GM12878 (cell line): Measurements from ENCODE around the gene DIP2A. TPM values are rescaled to one million over a fixed set of nuclear protein-coding genes. Genes with fewer than 3 reads are reported as not detected.

Experiments used
- ATAC-seq: fragments of 200-7000 bp; cut with Tn5 transposase; 3 replicates; pipeline ENCODE4 v1.9.1; 2020; ENCODE audit warnings: mild to moderate bottlenecking, moderate library complexity
- BruUV-seq: library from RNA; stranded (reverse); fragments of 400-500 nt; replicated peaks from 2 replicates; lab custom pipeline; 2021; lab: Mats Ljungman, UMichigan
- CTCF ChIA-PET: fragments of 300-600 bp; sonication (Branson Sonifier 250); formaldehyde crosslinking; extraction: SDS; loops from one replicate; lab custom pipeline; 2021; ENCODE audit warnings: inconsistent platforms; lab: Yijun Ruan, JAX
- POLR2A ChIA-PET: fragments of 350-600 bp; formaldehyde crosslinking; extraction: SDS; loops from one replicate; lab custom pipeline; 2021; ENCODE audit warnings: inconsistent platforms; lab: Charles Lee
- RAD21 ChIA-PET: fragments of 300-600 bp; sonication (Branson Sonifier 250); formaldehyde crosslinking; loops from one replicate; lab custom pipeline; 2023; ENCODE audit warnings: antibody characterized with exemption; ENCODE audit not compliant: unreplicated experiment; lab: Charles Lee
- SMC1A ChIA-PET: fragments of 300-600 bp; sonication (Branson Sonifier 250); formaldehyde crosslinking; loops from one replicate; lab custom pipeline; 2023; ENCODE audit not compliant: unreplicated experiment, uncharacterized antibody; lab: Charles Lee
- DNase-seq: peaks from one replicate; pipeline ENCODE4 v3.0.0-alpha.2; 2011; ENCODE audit warnings: low read depth, low spot score
- FAIRE-seq: peaks from 3 replicates; lab custom pipeline; 2011; peaks lifted over from hg19 to GRCh38; lab: Jason Lieb, UNC
- H2AFZ ChIP-seq: 2 replicates; pipeline ENCODE4 v1.6.0; 2011; ENCODE audit warnings: low read depth, low read length, control low read depth; ENCODE audit not compliant: control insufficient read depth
- H3K27ac ChIP-seq: 2 replicates; pipeline ENCODE4 v1.5.1; 2011; ENCODE audit warnings: control low read depth; ENCODE audit not compliant: control insufficient read depth, insufficient read depth
- H3K27me3 ChIP-seq, 2 experiments: replicated peaks in 1 of 2; 2 replicates each; pipeline versions ENCODE4 v1.6.0 to v1.6.1; 2011; ENCODE audit warnings: low read length in 1 of 2; ENCODE audit not compliant: control insufficient read depth in 2 of 2, insufficient read depth in 2 of 2
- H3K36me3 ChIP-seq, 2 experiments: 2 replicates each; pipeline ENCODE4 v1.5.1; 2011; ENCODE audit warnings: low read length in 1 of 2; ENCODE audit not compliant: control insufficient read depth in 2 of 2, insufficient read depth in 2 of 2
- H3K4me1 ChIP-seq: 2 replicates; pipeline ENCODE4 v1.6.1; 2011; ENCODE audit warnings: mild to moderate bottlenecking, low read length, moderate library complexity, mixed read lengths; ENCODE audit not compliant: control insufficient read depth, insufficient read depth
- H3K4me2 ChIP-seq: 2 replicates; pipeline ENCODE4 v1.6.0; 2011; ENCODE audit warnings: control low read depth; ENCODE audit not compliant: control insufficient read depth, insufficient read depth
- H3K4me3 ChIP-seq: fragments of 200-600 bp; sonication (generic); 2 replicates; pipeline ENCODE4 v1.5.1; 2016
- H3K79me2 ChIP-seq: 2 replicates; pipeline ENCODE4 v1.6.0; 2011; ENCODE audit warnings: low read length; ENCODE audit not compliant: control insufficient read depth, insufficient read depth
- H3K9ac ChIP-seq: 2 replicates; pipeline ENCODE4 v1.8.0; 2011; ENCODE audit warnings: low read length, control low read depth, mixed read lengths; ENCODE audit not compliant: control insufficient read depth, insufficient read depth
- H3K9me3 ChIP-seq: replicated peaks from 3 replicates; pipeline ENCODE4 v1.5.1; 2011; ENCODE audit warnings: mild to moderate bottlenecking, low read length; ENCODE audit not compliant: control insufficient read depth, insufficient read depth
- H4K20me1 ChIP-seq: 2 replicates; pipeline ENCODE4 v1.6.0; 2011; ENCODE audit not compliant: control insufficient read depth, insufficient read depth
- EED ChIP-seq: sonication (generic); IDR thresholded peaks from 2 replicates; pipeline ENCODE4 v1.6.1; 2016; ENCODE audit warnings: antibody characterized with exemption, low read depth
- IRF4 ChIP-seq: IDR thresholded peaks from 2 replicates; pipeline ENCODE4 v1.6.1; 2011; ENCODE audit warnings: low read depth, low read length
- IRF5 ChIP-seq: fragments of 450-650 bp; IDR thresholded peaks from 2 replicates; pipeline ENCODE4 v1.6.1; 2017; ENCODE audit warnings: borderline replicate concordance
- KLF5 ChIP-seq: fragments of 450-650 bp; IDR thresholded peaks from 2 replicates; pipeline ENCODE4 v1.6.1; 2014; ENCODE audit warnings: mild to moderate bottlenecking; ENCODE audit not compliant: partially characterized antibody
- MEF2B ChIP-seq: fragments of 450-650 bp; IDR thresholded peaks from 2 replicates; pipeline ENCODE4 v1.6.1; 2018; ENCODE audit warnings: mild to moderate bottlenecking, moderate library complexity; ENCODE audit not compliant: partially characterized antibody, poor library complexity, severe bottlenecking
- MYB ChIP-seq: fragments of 150-350 bp; IDR thresholded peaks from 2 replicates; pipeline ENCODE4 v1.6.1; 2014; ENCODE audit warnings: mild to moderate bottlenecking, low read depth, low read length, borderline replicate concordance
- PKNOX1 ChIP-seq: fragments of 450-650 bp; IDR thresholded peaks from 2 replicates; pipeline ENCODE4 v1.6.1; 2016; ENCODE audit warnings: mild to moderate bottlenecking
- RELA ChIP-seq: fragments of 450-650 bp; IDR thresholded peaks from 2 replicates; pipeline ENCODE4 v1.8.0; 2014; ENCODE audit warnings: borderline replicate concordance; ENCODE audit not compliant: partially characterized antibody
- REST ChIP-seq: IDR thresholded peaks from 2 replicates; pipeline ENCODE4 v1.6.1; 2012; ENCODE audit warnings: mild to moderate bottlenecking, low read depth, low read length
- WRNIP1 ChIP-seq: IDR thresholded peaks from 2 replicates; pipeline ENCODE4 v1.6.1; 2011; ENCODE audit warnings: low read depth, low read length, improper control_type of control experiment, borderline replicate concordance
- ZNF217 ChIP-seq: fragments of 450-650 bp; IDR thresholded peaks from 2 replicates; pipeline ENCODE4 v1.6.1; 2017; ENCODE audit warnings: antibody characterized with exemption, mild to moderate bottlenecking
- ZSCAN29 ChIP-seq: fragments of 450-650 bp; IDR thresholded peaks from 2 replicates; pipeline ENCODE4 v1.6.1; 2017; ENCODE audit warnings: mild to moderate bottlenecking, moderate library complexity
- WGBS: methylation state at CpG from one replicate; pipeline ENCODE4 v1.1.6; 2016; ENCODE audit warnings: low lambda C conversion rate; ENCODE audit not compliant: insufficient replicate concordance, insufficient coverage; ENCODE audit errors: missing lambda C conversion rate; 5-methylcytosine and 5-hydroxymethylcytosine counted together
- in situ Hi-C: fragments of 300-500 bp; cut with MboI; formaldehyde crosslinking; loops from 9 replicates; pipeline ENCODE4 v1.14.3; 2018; ENCODE audit warnings: mixed read lengths
- intact Hi-C: fragments of 100-400 bp; cut with micrococcal nuclease; formaldehyde crosslinking; loops from one replicate; pipeline ENCODE4 v1.14.2; 2022; ENCODE audit not compliant: unreplicated experiment
- polyA plus RNA-seq, 11 experiments: library from polyadenylated mRNA; depleted of rRNA in 4 of 11; unstranded in 6 of 11; stranded (reverse) in 5 of 11; fragments of >200 nt; fragmentation: Nextera tagmentation in 4 of 11; fragmentation: Illumina TruSeq in 1 of 11; extraction: Ambion mirVana in 4 of 11; extraction: Trizol in 1 of 11; gene quantifications; 1 replicate in 1 of 11; 2 replicates in 10 of 11; pipeline versions ENCODE4 v1.2.1 to v1.2.3, GENCODE V29; 2011 to 2016; ENCODE audit warnings: inconsistent platforms in 2 of 11, missing spikeins in 2 of 11, low read depth in 1 of 11
- total RNA-seq, 4 experiments: library from RNA; depleted of rRNA in 3 of 4; stranded (reverse); fragments of >200 nt in 3 of 4; fragmentation: Illumina TruSeq in 1 of 4; extraction: Trizol in 1 of 4; gene quantifications; 2 replicates each; pipeline versions ENCODE4 v1.2.1 to v1.2.3, GENCODE V29; 2013 to 2021

The DIP2A gene
- total and polyA plus RNA-seq, 10 of the 15 experiments (the other 5 are each of a cell fraction or from before 2014, with no cell fraction given): 1.7 to 25.5 (median 12.2) TPM

GRCh38 chr21:46605767-46606426 is 147.2 kb downstream of the DIP2A start (continued):
- 0 out of 2 replicates have a peak, but pooled peaks have one; percentile 17 for TF ChIP-seq IRF4
- TF ChIP-seq ZSCAN29: no peak
- TF ChIP-seq ZNF217: no peak
- TF ChIP-seq REST: no peak
- TF ChIP-seq IRF5: no peak

- no peak for ATAC-seq
- ChIA-PET CTCF (no interaction called here), POLR2A (interaction anchor here (1.1 to 1.2 kb wide), 2 partner anchors 13 to 86 kb away, joined by 3 read pairs; no protein-coding TSS in a partner anchor), RAD21 (no interaction called here), SMC1A (no interaction called here)
- Histone ChIP-seq H3K79me2 (no peaks in the 10 kb centered on the region), H3K36me3 (no peaks in the 10 kb centered on the region), H3K4me1 (peaks cover 49% of the 10 kb centered on the region), H3K27ac (peak overlapping the region; percentile 21), H3K4me2 (peak overlapping the region; percentile 52), H2AFZ (peak overlapping the region; percentile 42), H3K4me3 (no peak overlapping the region), H3K9ac (peak overlapping the region; percentile 29; the same call in 1 of the 2 replicates), H4K20me1 (no peaks in the 10 kb centered on the region)
- no peak for DNase-seq
- intact Hi-C loops: no loop called here
- BruUV-seq: no TSS peak
- in situ Hi-C loops: no loop called here
- FAIRE-seq: no peak
- TF ChIP-seq PKNOX1 (no peak), MYB (no peak), RELA (no peak), WRNIP1 (no peak), EED (0 out of 2 replicates have a peak, but pooled peaks have one; percentile 34), MEF2B (no peak), KLF5 (no peak)
- TF ChIP-seq, all 136 proteins: peak for 1
- 45% methylated on average over 7 of the region's 7 CpGs for WGBS
- Histone ChIP-seq H3K27me3 (no peaks in the 10 kb centered on the region), H3K9me3 (no peaks in the 10 kb centered on the region; the same call in 2 of the 3 replicates)
These were observed 147.7 kb downstream of the DIP2A start for GRCh38 chr21:46606427-46606813.
